Measurements from ENCODE around the gene TMEM151A.

Gene TMEM151A

DNA sequence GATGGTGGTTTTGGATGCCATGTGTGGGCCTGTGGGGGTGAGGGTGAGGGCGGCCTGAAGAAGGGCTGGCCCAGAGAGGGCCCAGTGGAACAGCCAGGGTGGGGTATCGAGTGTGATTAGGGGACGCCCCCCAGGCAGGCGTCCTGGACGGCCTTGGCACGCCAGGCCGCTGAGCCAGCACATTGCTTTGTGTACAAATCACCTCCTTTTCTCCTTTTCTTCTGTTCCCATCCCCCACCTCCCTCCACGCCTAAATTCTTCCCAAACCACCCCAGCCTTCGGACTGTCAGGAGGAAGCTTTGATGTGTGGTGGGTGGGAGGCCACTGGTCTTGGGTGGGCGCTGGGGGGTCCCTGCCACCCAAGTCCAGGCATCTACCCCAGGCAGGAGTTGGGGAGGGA, 33.0 kb downstream of the TMEM151A start:
- CTCF ChIA-PET: interaction anchor here (3.8 kb wide), 1 partner anchor 13 kb away, joined by 61 read pairs; no protein-coding TSS in a partner anchor
- H3K4me3 ChIP-seq (ENCODE audit: low read depth, low read length): no peak overlapping the region
- TF ChIP-seq CTCF (IDR thresholded peaks at IDR 0.05; ENCODE audit: insufficient read depth, low read length, missing control alignments): no peak
- POLR2A ChIA-PET: interaction anchor here (0.9 to 3.7 kb wide), 5 partner anchors 8 to 36 kb away, joined by 3 to 64 read pairs (median 6); partner anchors contain the start of genes CD248, RIN1 and YIF1A
- DNase-seq (ENCODE audit: low read depth, low spot score): no peak

- POLR2A ChIA-PET: interaction anchor here (1.3 to 3.7 kb wide), 3 partner anchors 9 to 12 kb away, joined by 4 to 64 read pairs (median 29); partner anchors contain the start of genes CD248 and RIN1
- no peak overlapping the region for H3K4me3 ChIP-seq (ENCODE audit: low read depth, low read length)
- no peak for DNase-seq (ENCODE audit: low read depth, low spot score)
- CTCF ChIA-PET: interaction anchor here (0.6 to 3.8 kb wide), 3 partner anchors 10 to 22 kb away, joined by 3 to 61 read pairs (median 5); partner anchors contain the start of gene RIN1
- TF ChIP-seq CTCF (IDR thresholded peaks at IDR 0.05; ENCODE audit: insufficient read depth, low read length, missing control alignments): no peak
Observed at GRCh38 chr11:66325263-66325671, 33.6 kb downstream of the TMEM151A start.

GRCh38 chr11:66326261-66327111, 34.8 kb downstream of the TMEM151A start:
- POLR2A ChIA-PET: interaction anchor here (0.6 to 3.7 kb wide), 9 partner anchors 9 to 44 kb away, joined by 3 to 64 read pairs (median 4); partner anchors contain the start of genes CD248 and RIN1
- DNase-seq (ENCODE audit: low read depth, low spot score): no peak
- H3K4me3 ChIP-seq (ENCODE audit: low read depth, low read length): no peak overlapping the region
- CTCF ChIA-PET: interaction anchor here (0.6 to 3.8 kb wide), 12 partner anchors 8 to 47 kb away, joined by 3 to 61 read pairs (median 4); partner anchors contain the start of genes B4GAT1, BRMS1, CD248 and TMEM151A
- no peak for TF ChIP-seq CTCF (IDR thresholded peaks at IDR 0.05; ENCODE audit: insufficient read depth, low read length, missing control alignments)

DNA sequence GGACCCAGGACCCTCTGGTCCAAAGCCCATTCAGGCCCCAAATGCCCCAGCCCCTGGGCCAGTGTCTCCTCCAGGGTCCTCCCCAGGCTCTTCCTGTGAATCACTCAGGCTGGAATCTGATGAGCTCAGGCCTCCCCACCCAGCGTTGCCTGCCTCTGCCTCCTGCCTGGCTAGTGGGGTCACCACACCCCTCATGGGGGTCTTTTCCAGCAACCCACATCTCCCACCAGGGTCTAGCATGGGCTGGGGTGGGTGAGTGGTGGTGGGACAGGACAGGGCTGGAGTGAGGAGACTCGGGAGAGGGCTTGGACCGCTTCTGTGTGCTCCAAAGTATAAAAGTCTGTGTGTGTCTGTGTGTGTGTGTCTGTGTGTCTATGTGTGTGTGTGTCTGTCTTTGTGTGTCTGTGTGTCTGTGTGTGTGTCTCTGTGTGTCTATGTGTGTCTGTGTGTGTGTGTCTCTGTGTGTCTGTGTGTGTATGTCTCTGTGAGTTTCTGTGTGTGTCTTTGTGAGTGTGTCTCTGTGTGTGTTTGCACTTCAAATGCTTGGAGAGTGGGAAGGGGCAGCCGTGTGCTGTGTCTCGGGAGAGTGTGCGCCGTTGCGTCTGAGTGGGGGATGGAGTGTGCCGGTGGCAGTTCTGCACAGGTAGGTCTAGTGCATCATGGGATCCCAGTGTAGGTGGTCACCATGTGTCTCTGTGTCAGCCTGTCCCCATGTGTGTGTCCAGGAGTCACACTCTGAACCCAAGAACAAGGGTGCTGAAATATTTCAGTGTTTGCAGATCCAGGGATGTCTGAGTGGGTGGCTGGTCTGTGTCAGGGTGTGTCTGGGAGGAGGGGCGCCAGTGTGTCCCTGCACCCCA, 35.7 kb downstream of the TMEM151A start:
- POLR2A ChIA-PET: interaction anchor here (0.6 to 3.7 kb wide), 8 partner anchors 8 to 43 kb away, joined by 3 to 64 read pairs (median 6); partner anchors contain the start of genes CD248 and RIN1
- no peak for TF ChIP-seq CTCF (IDR thresholded peaks at IDR 0.05; ENCODE audit: insufficient read depth, low read length, missing control alignments)
- CTCF ChIA-PET: interaction anchor here (0.6 to 3.8 kb wide), 12 partner anchors 8 to 48 kb away, joined by 3 to 61 read pairs (median 4); partner anchors contain the start of genes B4GAT1, BRMS1, CD248 and TMEM151A
- 0 out of 2 replicates have a peak overlapping the region, but pooled peaks have one; percentile 6 for H3K4me3 ChIP-seq (ENCODE audit: low read depth, low read length)
- no peak for DNase-seq (ENCODE audit: low read depth, low spot score)

- POLR2A ChIA-PET: interaction anchor here (1.6 kb wide), 1 partner anchor 15 kb away, joined by 8 read pairs; no protein-coding TSS in a partner anchor
Observed at GRCh38 chr11:66328031-66328301, 36.3 kb downstream of the TMEM151A start.

More at GRCh38 chr11:66328031-66328301, 36.3 kb downstream of the TMEM151A start:
- H3K4me3 ChIP-seq (ENCODE audit: low read depth, low read length): no peak overlapping the region
- no peak for DNase-seq (ENCODE audit: low read depth, low spot score)
- CTCF ChIA-PET: no interaction called here
- TF ChIP-seq CTCF (IDR thresholded peaks at IDR 0.05; ENCODE audit: insufficient read depth, low read length, missing control alignments): no peak
